Measurements from ENCODE around the gene S100P. TPM values are rescaled to one million over a fixed set of nuclear protein-coding genes. Genes with fewer than 3 reads are reported as not detected.

Gene S100P
- total RNA-seq, 4 donors from 2014 or later, result 0.56 TPM; not detected in 3

- peak overlapping the region in 2 of 3 donors; percentile 67 to 68 for H3K4me3 ChIP-seq (replicated peaks in 1 of 3)
- peaks cover 7 to 14% of the 10 kb centered on the region in 2 donors for H3K4me1 ChIP-seq
- intact Hi-C loops (cut with DNase I), result loop anchor here (5.0 to 10.0 kb wide), 3 partner anchors 65 to 268 kb away; partner anchors contain the start of genes KIAA0232 and MRFAP1
- TF ChIP-seq CTCF (IDR thresholded peaks at IDR 0.05) (no peak), POLR2A (IDR thresholded peaks at IDR 0.05) (no peak)
- H3K36me3 ChIP-seq, result no peaks in the 10 kb centered on the region
- no peaks in the 10 kb centered on the region for H3K27me3 ChIP-seq
- no peaks in the 10 kb centered on the region for H3K9me3 ChIP-seq
- WGBS, 2 donors, result 37 to 46% methylated on average over 7 of the region's 7 CpGs
- no peak for DNase-seq
- peak overlapping the region in 1 of 3 donors; percentile 80 for H3K27ac ChIP-seq
These were observed 23.4 kb downstream of the S100P start for GRCh38 chr4:6716958-6717655.

GRCh38 chr4:6718932-6719610 lies 25.4 kb downstream of the S100P start:
- no peak overlapping the region for H3K27ac ChIP-seq
- DNase-seq, result no peak
- intact Hi-C loops (cut with DNase I), result loop anchor here (5.0 to 10.0 kb wide), 3 partner anchors 63 to 266 kb away; partner anchors contain the start of genes KIAA0232 and MRFAP1
- no peaks in the 10 kb centered on the region for H3K36me3 ChIP-seq
- WGBS, 2 donors, result 73 to 82% methylated on average over 7 of the region's 7 CpGs
- no peaks in the 10 kb centered on the region for H3K27me3 ChIP-seq
- H3K9me3 ChIP-seq, result no peaks in the 10 kb centered on the region
- TF ChIP-seq CTCF (IDR thresholded peaks at IDR 0.05), result no peak
- TF ChIP-seq POLR2A (IDR thresholded peaks at IDR 0.05), result no peak
- H3K4me3 ChIP-seq (replicated peaks in 1 of 3), result no peak overlapping the region
- H3K4me1 ChIP-seq, result peaks cover 7 to 14% of the 10 kb centered on the region in 2 donors

- H3K4me1 ChIP-seq, result peaks cover 7 to 14% of the 10 kb centered on the region in 2 donors
- TF ChIP-seq POLR2A (IDR thresholded peaks at IDR 0.05) (no peak), CTCF (IDR thresholded peaks at IDR 0.05) (no peak)
- intact Hi-C loops (cut with DNase I), result loop anchor here (2.0 to 10.0 kb wide), 5 partner anchors 63 to 351 kb away; partner anchors contain the start of genes KIAA0232 and MRFAP1
- H3K4me3 ChIP-seq (replicated peaks in 1 of 3), result no peak overlapping the region
- H3K9me3 ChIP-seq, result no peaks in the 10 kb centered on the region
- no peaks in the 10 kb centered on the region for H3K27me3 ChIP-seq
- WGBS, 2 donors, result 63 to 71% methylated on average over 8 of the region's 8 CpGs
- no peaks in the 10 kb centered on the region for H3K36me3 ChIP-seq
- H3K27ac ChIP-seq, result no peak overlapping the region
- no peak for DNase-seq
These were observed 26.0 kb downstream of the S100P start for GRCh38 chr4:6719611-6720179.

GRCh38 chr4:6720202-6720699 lies 26.6 kb downstream of the S100P start:
- H3K27me3 ChIP-seq, result no peaks in the 10 kb centered on the region

More at GRCh38 chr4:6720202-6720699, 26.6 kb downstream of the S100P start:
- DNase-seq, result peak; percentile 73 to 86
- H3K4me3 ChIP-seq (replicated peaks in 1 of 3), result no peak overlapping the region
- H3K36me3 ChIP-seq, result no peaks in the 10 kb centered on the region
- WGBS, 2 donors, result 3 to 6% methylated on average over 14 of the region's 14 CpGs
- no peaks in the 10 kb centered on the region for H3K9me3 ChIP-seq
- TF ChIP-seq CTCF (IDR thresholded peaks at IDR 0.05), result peak; percentile 72 to 97 (median 96)
- TF ChIP-seq POLR2A (IDR thresholded peaks at IDR 0.05), result no peak
- intact Hi-C loops (cut with DNase I), result loop anchor here (2.0 kb wide), 2 partner anchors 155 to 351 kb away; no protein-coding TSS in a partner anchor
- peaks cover 7 to 13% of the 10 kb centered on the region in 2 donors for H3K4me1 ChIP-seq
- H3K27ac ChIP-seq, result no peak overlapping the region

Measured in thyroid gland (tissue), 4 donors.